GM23248 (cell line): ENCODE measurements around the gene CLSTN2. TPM values are rescaled to one million over a fixed set of nuclear protein-coding genes. Genes with fewer than 3 reads are reported as not detected.
A peak's percentile ranks its signal among the peaks of the same experiment; 100 is the strongest.

Source experiments
- DNase-seq: peaks from one replicate; pipeline ENCODE4 v3.0.0-alpha.2; 2015
- H2AFZ ChIP-seq: fragments of 200-600 bp; sonication (generic); 2 replicates; pipeline ENCODE4 v1.6.1; 2016; ENCODE audit warnings: antibody characterized with exemption
- H3F3A ChIP-seq: fragments of 200-600 bp; sonication (generic); 2 replicates; pipeline ENCODE4 v1.6.1; 2016; ENCODE audit warnings: mild to moderate bottlenecking, antibody characterized with exemption, mixed run types; ENCODE audit not compliant: insufficient read depth
- H3K27ac ChIP-seq: fragments of 200-600 bp; sonication (generic); 2 replicates; pipeline ENCODE4 v1.5.1; 2016; ENCODE audit warnings: mild to moderate bottlenecking
- H3K27me3 ChIP-seq: fragments of 200-600 bp; sonication (generic); replicated peaks from 2 replicates; pipeline ENCODE4 v1.6.1; 2016; ENCODE audit warnings: mild to moderate bottlenecking; ENCODE audit not compliant: insufficient read depth
- H3K36me3 ChIP-seq: fragments of 200-600 bp; sonication (generic); 2 replicates; pipeline ENCODE4 v1.6.1; 2016; ENCODE audit warnings: low read depth, mild to moderate bottlenecking
- H3K4me1 ChIP-seq: fragments of 200-600 bp; sonication (generic); 2 replicates; pipeline ENCODE4 v1.6.1; 2016; ENCODE audit warnings: mild to moderate bottlenecking; ENCODE audit not compliant: insufficient read depth
- H3K4me2 ChIP-seq: fragments of 200-600 bp; sonication (generic); one replicate; pipeline ENCODE4 v1.6.1; 2016; ENCODE audit warnings: mild to moderate bottlenecking; ENCODE audit not compliant: unreplicated experiment
- H3K4me3 ChIP-seq: fragments of 200-600 bp; sonication (generic); 2 replicates; pipeline ENCODE4 v1.5.1; 2016; ENCODE audit warnings: mild to moderate bottlenecking
- H3K79me2 ChIP-seq: fragments of 200-600 bp; sonication (generic); 2 replicates; pipeline ENCODE4 v1.6.1; 2016; ENCODE audit warnings: mild to moderate bottlenecking; ENCODE audit not compliant: insufficient read depth
- H3K9ac ChIP-seq: fragments of 200-600 bp; sonication (generic); 2 replicates; pipeline ENCODE4 v1.6.1; 2016; ENCODE audit warnings: mild to moderate bottlenecking
- H3K9me2 ChIP-seq: fragments of 200-600 bp; sonication (generic); 2 replicates; pipeline ENCODE4 v1.6.1; 2016; ENCODE audit warnings: mixed run types, mild to moderate bottlenecking, moderate library complexity; ENCODE audit not compliant: insufficient read depth
- H3K9me3 ChIP-seq: fragments of 200-600 bp; sonication (generic); one replicate; pipeline ENCODE4 v1.6.1; 2017; ENCODE audit warnings: low read depth
- H4K20me1 ChIP-seq: fragments of 200-600 bp; sonication (generic); 2 replicates; pipeline ENCODE4 v1.6.0; 2016; ENCODE audit not compliant: insufficient read depth
- EZH2 ChIP-seq: fragments of 200-600 bp; sonication (generic); IDR thresholded peaks from 2 replicates; pipeline ENCODE4 v1.6.1; 2018; ENCODE audit warnings: antibody characterized with exemption, mild to moderate bottlenecking; ENCODE audit not compliant: insufficient read depth, poor library complexity, severe bottlenecking
- EZH2phosphoT487 ChIP-seq: fragments of 200-600 bp; sonication (generic); IDR thresholded peaks from 2 replicates; pipeline ENCODE4 v1.6.1; 2018; ENCODE audit warnings: antibody characterized with exemption, moderate library complexity, mild to moderate bottlenecking, low read depth; ENCODE audit not compliant: insufficient read depth
- WGBS, 2 experiments: methylation state at CpG; one replicate each; pipeline ENCODE4 v1.1.6; 2015 to 2017; ENCODE audit warnings: low lambda C conversion rate in 2 of 2, low coverage in 1 of 2; ENCODE audit errors: missing lambda C conversion rate in 2 of 2; 5-methylcytosine and 5-hydroxymethylcytosine counted together
- in situ Hi-C: fragments of 300-500 bp; cut with MboI; formaldehyde crosslinking; loops from 2 replicates; pipeline ENCODE4 v1.15.0; 2020
- polyA plus RNA-seq: library from polyadenylated mRNA; unstranded; fragments of >200 nt; fragmentation: Nextera tagmentation; extraction: Ambion mirVana; gene quantifications from 2 replicates; pipeline ENCODE4 v1.2.1, GENCODE V29; 2016
- total RNA-seq: library from RNA; depleted of rRNA; stranded (reverse); fragments of >200 nt; shearing (Covaris generic); gene quantifications from 2 replicates; pipeline ENCODE4 v1.2.3, GENCODE V29; 2014

The CLSTN2 gene
- total and polyA plus RNA-seq, 2 experiments from 2014 or later: not detected

- Histone ChIP-seq H3K79me2 (no peaks in the 10 kb centered on the region), H2AFZ (no peak overlapping the region), H3K9ac (no peak overlapping the region), H3K4me1 (peaks cover 3% of the 10 kb centered on the region; the same call in 1 of the 2 replicates), H3K4me2 (no peak overlapping the region), H3F3A (no peaks in the 10 kb centered on the region), H3K9me2 (no peaks in the 10 kb centered on the region), H3K9me3 (no peaks in the 10 kb centered on the region), H3K27me3 (no peaks in the 10 kb centered on the region; the same call in 1 of the 2 replicates), H3K27ac (no peak overlapping the region), H3K36me3 (no peaks in the 10 kb centered on the region), H4K20me1 (no peaks in the 10 kb centered on the region), H3K4me3 (no peak overlapping the region)
- in situ Hi-C loops: no loop called here
- 9 to 14% methylated on average over 5 of the region's 5 CpGs for WGBS, 2 experiments
- TF ChIP-seq EZH2 (no peak), EZH2phosphoT487 (no peak)
- DNase-seq: peak; percentile 41
These were observed 594.1 kb downstream of the CLSTN2 start for GRCh38 chr3:140529096-140529495.

DNA sequence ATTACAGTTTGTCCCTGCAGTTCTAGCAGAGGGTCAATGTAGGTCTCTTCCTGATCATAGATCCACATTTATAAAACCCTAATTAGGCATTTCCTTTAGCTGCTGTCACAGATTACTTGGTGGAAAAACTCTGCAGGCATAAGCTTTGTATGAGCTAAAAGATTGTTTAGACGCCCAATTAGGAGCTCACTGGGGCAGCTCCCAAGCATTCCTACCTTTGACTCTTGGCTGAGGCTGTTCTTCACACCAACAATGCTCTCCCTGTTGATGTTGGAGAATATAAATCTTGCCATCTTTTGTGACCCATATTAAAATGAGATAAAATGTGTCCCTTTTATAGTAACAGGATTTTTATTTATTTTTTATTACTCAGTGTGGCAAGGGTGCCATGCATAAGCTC is 594.6 kb downstream of the CLSTN2 start:
- H3K27ac ChIP-seq: no peak overlapping the region
- no peaks in the 10 kb centered on the region for H3K79me2 ChIP-seq
- H3K4me1 ChIP-seq: peaks cover 3% of the 10 kb centered on the region; the same call in 1 of the 2 replicates
- H3K27me3 ChIP-seq: no peaks in the 10 kb centered on the region; the same call in 1 of the 2 replicates
- H3K9me3 ChIP-seq: no peaks in the 10 kb centered on the region
- 9 to 19% methylated on average over 1 of the region's 1 CpG for WGBS, 2 experiments
- no peaks in the 10 kb centered on the region for H3K36me3 ChIP-seq
- no peak overlapping the region for H3K9ac ChIP-seq
- H4K20me1 ChIP-seq: no peaks in the 10 kb centered on the region
- H2AFZ ChIP-seq: no peak overlapping the region
- no peaks in the 10 kb centered on the region for H3K9me2 ChIP-seq
- TF ChIP-seq EZH2 (no peak), EZH2phosphoT487 (no peak)
- DNase-seq: no peak
- no peaks in the 10 kb centered on the region for H3F3A ChIP-seq
- no peak overlapping the region for H3K4me3 ChIP-seq
- in situ Hi-C loops: no loop called here
- no peak overlapping the region for H3K4me2 ChIP-seq

- H3K36me3 ChIP-seq: no peaks in the 10 kb centered on the region
- H3K27me3 ChIP-seq: no peaks in the 10 kb centered on the region; the same call in 1 of the 2 replicates
- no peak overlapping the region for H2AFZ ChIP-seq
- no peaks in the 10 kb centered on the region for H4K20me1 ChIP-seq
- no peaks in the 10 kb centered on the region for H3F3A ChIP-seq
- H3K4me1 ChIP-seq: peaks cover 3% of the 10 kb centered on the region; the same call in 1 of the 2 replicates
- no peak overlapping the region for H3K9ac ChIP-seq
- no peak overlapping the region for H3K27ac ChIP-seq
- 41 to 42% methylated on average over 2 of the region's 2 CpGs for WGBS, 2 experiments
- H3K9me3 ChIP-seq: no peaks in the 10 kb centered on the region
- no peaks in the 10 kb centered on the region for H3K9me2 ChIP-seq
- in situ Hi-C loops: no loop called here
- no peak overlapping the region for H3K4me3 ChIP-seq
- TF ChIP-seq EZH2phosphoT487 (no peak), EZH2 (no peak)
- H3K4me2 ChIP-seq: no peak overlapping the region
- DNase-seq: no peak
- H3K79me2 ChIP-seq: no peaks in the 10 kb centered on the region
These were observed 595.1 kb downstream of the CLSTN2 start for GRCh38 chr3:140530131-140530530.

GRCh38 chr3:140530603-140531002 is 595.6 kb downstream of the CLSTN2 start:
- in situ Hi-C loops: no loop called here
- 15 to 31% methylated on average over 3 of the region's 3 CpGs for WGBS, 2 experiments

More at GRCh38 chr3:140530603-140531002, 595.6 kb downstream of the CLSTN2 start:
- H3F3A ChIP-seq: no peaks in the 10 kb centered on the region
- no peak overlapping the region for H2AFZ ChIP-seq
- no peak for DNase-seq
- H4K20me1 ChIP-seq: no peaks in the 10 kb centered on the region
- H3K9ac ChIP-seq: no peak overlapping the region
- peaks cover 3% of the 10 kb centered on the region; the same call in 1 of the 2 replicates for H3K4me1 ChIP-seq
- H3K27me3 ChIP-seq: no peaks in the 10 kb centered on the region; the same call in 1 of the 2 replicates
- H3K9me3 ChIP-seq: no peaks in the 10 kb centered on the region
- TF ChIP-seq EZH2: no peak
- TF ChIP-seq EZH2phosphoT487: no peak
- no peaks in the 10 kb centered on the region for H3K79me2 ChIP-seq
- H3K4me2 ChIP-seq: no peak overlapping the region
- no peak overlapping the region for H3K4me3 ChIP-seq
- no peaks in the 10 kb centered on the region for H3K36me3 ChIP-seq
- H3K9me2 ChIP-seq: no peaks in the 10 kb centered on the region
- H3K27ac ChIP-seq: no peak overlapping the region
